Left renal cortex interstitium (tissue), 4 donors: ENCODE data around the gene MCUR1. TPM values are rescaled to one million over a fixed set of nuclear protein-coding genes. Genes with fewer than 3 reads are reported as not detected.
A peak's percentile ranks its signal among the peaks of the same experiment; 100 is the strongest.
"Not testable (repeated sequence)": the region's sequence is repeated elsewhere in the genome, so short reads cannot be mapped to it uniquely, and the experiment has no call there.

ENCODE experiments used
- DNase-seq, 4 donors: peaks; one replicate each; pipeline ENCODE4 v3.0.0-alpha.2; 2013; ENCODE audit warnings: low read depth in 4 of 4, low spot score in 2 of 4, missing footprints in 1 of 4
- polyA plus RNA-seq, 4 donors: library from polyadenylated mRNA; unstranded; fragments of 120-200 nt; gene quantifications; one replicate each; pipeline ENCODE4 v1.2.1, GENCODE V29; 2013; ENCODE audit not compliant: insufficient read length in 4 of 4

MCUR1 gene
- polyA plus RNA-seq, 4 donors: 49.2 to 62.2 (median 54.1) TPM

DNA sequence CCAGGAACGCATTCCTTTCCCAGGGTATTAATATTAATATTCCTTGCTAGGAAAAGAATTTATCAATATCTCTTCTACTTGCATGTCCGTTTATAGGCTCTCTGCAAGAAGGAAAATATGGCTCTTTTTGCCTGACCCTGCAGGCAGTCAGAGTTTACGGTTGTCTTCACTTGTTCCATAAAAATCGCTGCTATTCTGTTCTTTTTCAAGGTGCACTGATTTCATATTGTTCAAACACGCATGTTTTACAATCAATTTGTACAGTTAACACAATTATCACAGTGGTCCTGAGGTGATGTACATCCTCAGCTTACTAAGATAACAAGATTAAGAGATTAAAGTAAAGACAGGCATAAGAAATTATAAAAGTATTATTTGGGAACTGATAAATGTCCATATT lies 15.1 kb upstream of the MCUR1 start:
- DNase-seq: not testable (repeated sequence)

DNA sequence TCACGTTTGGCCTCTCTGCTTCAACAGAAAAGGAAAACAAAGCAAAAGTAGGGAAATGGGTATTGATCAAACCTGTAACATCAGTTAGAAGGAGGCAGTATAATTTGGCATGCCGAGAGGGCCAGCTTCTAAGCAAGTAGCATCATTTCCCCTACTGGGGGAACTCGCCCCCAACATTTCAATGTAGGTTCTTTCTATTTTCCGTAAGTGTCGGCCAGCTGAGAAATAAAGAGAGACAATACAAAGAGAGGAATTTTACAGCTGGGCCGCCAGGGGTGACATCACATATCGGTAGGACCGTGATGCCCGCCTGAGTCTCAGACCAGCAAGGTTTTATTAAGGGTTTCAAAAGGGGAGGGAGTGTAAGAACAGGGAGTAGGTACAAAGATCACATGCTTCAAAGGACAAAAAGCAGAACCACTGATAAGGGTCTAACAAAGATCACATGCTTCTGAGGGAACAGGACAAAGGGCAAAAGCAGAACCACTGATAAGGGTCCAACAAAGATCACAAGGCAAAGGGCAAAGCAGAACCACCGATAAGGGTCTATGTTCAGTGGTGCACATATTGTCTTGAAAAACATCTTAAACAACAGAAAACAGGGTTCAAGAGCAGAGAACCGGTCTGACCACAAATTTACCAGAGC lies 14.4 kb upstream of the MCUR1 start:
- not testable (repeated sequence) for DNase-seq

DNA sequence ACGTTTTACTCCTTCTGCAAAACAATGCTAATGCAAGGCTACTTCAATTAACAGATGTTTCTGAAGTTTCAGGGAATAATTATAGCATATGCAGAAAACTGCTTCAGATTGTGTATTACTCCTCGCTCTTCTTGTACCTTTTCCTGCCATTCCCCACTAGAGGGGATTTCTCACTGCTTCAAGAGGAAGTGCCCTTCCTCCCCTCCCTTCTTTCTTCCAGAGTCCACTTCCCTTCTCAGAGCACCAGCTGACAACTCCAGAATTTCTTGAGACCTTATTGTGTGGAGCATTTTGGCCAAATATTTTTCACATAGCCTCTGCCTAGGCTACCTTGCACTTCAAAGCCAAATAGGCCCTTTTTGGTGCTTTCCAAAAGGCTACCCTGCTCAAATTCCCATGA lies 12.7 kb upstream of the MCUR1 start:
- DNase-seq: no peak

DNA sequence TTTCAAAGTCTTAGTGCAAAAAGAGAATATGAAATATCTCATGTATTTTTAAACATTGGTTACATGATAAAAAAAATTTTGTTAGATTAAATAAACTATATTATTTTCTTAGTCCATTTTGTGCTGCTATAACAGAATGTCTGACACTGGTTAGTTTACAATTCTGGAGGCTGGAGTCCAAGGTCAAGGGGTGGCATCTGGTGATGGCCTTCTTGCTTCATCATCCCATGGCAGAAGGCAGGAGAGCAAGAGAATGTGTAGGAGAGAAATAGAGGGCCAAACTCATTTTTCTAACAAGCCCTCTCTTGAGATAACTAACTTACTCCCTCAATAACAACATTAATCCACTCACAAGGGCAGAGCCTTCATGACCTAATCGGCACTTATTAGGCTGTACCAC lies 11.5 kb upstream of the MCUR1 start:
- DNase-seq: no peak

DNA sequence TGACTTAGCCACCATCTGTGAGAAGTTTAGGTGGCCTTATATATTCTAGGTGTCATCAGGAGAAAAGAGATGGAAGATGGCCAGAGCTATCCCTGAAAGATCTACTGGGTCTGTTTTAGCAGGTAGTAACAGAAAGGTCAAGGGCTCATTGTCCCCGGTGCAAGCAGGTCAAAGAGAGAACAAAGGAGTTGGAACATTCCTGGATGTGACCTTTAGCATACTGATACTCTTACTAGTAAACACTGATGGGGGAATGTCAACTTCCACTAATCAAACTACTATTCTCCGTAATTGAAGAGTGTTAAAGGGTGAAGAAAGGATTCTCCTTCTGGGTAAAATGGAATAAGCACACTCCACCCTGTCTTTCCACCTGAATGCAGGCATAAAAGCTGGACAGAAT lies 4.0 kb upstream of the MCUR1 start:
- DNase-seq: no peak

DNA sequence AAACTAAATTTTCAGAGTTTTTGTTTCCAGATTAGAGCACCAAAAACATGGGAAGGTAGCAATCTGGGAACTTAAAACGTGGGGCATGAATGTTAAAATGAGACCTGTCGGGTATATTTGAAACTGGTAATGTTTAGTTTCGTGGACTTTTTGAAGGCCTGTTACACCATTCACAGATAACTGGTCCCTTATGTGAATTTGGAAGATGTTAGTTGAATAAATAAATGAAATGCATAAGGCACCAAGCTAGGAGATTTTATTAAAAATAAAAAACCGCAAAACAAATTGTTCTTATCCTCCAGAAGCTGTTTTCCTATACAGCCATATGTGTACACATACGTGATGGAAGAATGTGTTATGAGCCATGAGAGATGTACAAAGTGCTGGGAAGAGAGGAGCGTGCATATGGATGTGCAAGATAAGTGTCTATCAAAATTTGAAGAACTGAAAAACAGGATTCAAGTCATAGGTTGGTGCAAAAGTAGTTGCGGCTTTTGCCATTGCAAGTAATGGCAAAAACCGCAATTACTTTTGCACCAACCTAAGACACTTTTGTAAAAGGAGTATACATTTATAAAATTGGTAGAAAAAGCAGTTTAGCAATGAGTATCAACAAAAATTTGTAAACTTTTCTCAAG lies 700 bp upstream of the MCUR1 start:
- DNase-seq: peak in 1 of 4 donors; percentile 11

DNA sequence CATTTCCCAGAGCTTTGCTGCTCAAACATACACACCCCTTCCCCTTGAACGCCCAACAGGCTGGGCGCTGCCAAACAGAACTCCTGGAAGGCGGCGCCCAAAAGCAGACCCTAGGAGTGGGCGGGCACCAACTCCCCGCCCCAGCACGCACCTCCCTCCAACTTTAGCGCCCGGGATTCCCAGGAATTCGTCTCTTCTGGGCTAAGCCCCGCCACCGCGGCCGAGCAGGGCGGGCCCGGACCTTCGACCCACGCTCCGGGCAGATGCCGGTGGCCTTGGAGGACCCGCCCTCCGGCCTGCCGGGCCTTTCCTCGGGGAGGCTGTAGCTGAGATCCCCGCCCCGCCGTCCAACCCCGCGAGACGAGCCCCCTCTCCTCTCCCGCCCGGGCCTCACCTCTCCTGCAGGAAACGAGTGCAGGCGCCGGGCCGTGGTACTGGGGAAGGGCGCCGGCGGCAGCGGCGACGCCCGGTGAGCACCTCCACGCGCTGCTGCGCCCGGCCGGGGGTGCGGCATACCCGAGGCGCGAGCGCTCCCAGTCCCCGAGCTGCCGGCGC lies 659 bp downstream of the MCUR1 start:
- DNase-seq: peak; percentile 55 to 73 (median 64)

DNA sequence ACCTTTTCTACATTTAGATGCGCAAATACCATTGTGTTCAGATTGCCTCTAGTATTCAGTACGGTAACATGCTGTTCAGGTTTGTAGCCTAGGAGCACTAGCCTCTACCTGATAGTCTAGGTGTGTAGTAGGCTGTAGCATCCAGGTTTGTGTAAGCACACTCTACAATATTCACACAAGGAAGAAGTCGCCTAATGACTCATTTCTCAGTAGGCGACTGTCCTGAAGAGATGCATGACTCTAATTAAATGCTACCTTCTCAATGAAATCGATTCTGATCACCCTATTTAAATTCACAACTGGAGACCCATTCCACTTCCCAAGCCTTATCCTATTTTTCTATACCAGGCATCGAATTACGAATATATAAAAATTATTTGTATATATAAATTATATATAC lies 1.3 kb downstream of the MCUR1 start:
- no peak for DNase-seq

DNA sequence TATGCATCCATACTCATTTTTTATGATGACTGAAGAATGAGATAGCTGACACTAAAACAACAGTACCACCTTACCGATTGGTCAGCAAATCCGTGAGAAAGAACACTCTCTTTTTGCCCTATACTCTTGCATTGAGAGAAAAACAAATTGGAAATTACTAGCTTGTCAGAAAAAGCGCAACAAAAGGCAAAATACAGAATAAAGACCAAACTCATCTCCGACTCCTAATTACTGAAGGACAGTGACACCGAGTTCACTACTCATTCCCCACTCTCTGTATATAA lies 2.1 kb downstream of the MCUR1 start:
- no peak for DNase-seq

DNA sequence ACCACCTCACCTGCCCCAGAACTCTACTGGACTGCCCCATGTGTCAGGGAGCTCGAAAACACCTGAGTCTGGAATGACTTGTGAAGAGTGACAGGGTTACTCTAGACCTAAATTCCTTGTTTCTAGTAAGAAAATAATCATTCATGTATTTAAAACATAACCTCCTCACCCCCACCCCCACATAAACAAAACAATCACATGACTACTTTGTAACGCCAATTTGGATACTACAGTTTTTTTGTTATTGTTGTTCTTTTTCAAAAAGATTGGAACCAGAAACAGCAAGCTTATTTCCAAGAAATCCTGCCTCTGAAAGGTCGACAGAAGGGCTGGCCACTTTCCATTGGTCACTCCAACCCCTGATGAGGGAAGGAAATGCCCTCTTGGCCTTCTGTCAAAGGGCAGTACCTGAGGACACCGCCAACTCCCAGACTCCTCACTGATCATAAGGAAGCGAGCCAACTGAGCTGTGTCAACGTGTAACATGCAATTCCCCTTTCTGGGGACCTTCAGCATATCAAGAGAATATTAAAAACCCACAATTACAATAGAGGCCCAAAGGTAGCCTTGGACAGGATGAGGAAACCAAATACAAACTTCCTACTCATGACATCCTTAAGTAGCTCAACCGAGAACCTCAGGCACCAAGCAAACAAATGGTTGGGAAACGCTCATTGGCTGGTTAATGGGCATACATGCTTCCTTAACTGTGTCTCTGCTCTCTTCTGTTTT lies 2.6 kb downstream of the MCUR1 start:
- DNase-seq: no peak

DNA sequence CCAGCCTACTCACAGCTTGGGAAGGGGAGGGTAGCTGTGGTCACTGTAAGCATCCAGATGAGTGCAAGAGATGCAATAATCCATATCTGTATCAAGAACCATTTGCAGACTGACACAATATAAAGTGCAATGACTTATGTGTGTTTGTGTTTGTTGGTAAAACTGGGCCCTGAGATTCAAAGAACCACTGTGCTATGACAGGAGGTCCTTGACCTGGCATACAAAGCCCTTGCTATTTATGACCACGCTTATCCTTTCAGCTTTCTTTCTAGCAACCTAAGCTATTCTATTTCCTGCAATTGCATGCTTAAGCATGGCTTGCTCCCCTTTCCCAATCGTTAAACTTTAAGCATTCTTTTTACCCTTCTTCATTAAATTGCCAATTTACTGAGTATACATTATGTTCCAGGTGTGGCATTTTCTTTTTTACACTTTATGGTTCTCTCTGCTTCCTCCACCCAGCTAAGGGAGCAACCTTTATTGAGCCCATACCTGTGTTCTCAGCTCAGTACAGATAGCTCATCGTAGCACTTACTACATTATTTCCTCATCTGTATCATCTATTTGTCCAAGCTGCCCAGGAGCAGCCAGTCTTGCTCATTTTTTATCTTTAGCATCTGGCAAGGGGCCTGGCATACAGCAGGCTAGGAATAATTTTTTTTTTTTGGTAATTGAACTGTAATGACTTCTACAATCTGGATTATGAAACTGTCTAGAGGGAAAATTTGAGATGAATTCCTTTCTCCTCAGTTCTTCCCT lies 3.5 kb downstream of the MCUR1 start:
- DNase-seq: no peak

DNA sequence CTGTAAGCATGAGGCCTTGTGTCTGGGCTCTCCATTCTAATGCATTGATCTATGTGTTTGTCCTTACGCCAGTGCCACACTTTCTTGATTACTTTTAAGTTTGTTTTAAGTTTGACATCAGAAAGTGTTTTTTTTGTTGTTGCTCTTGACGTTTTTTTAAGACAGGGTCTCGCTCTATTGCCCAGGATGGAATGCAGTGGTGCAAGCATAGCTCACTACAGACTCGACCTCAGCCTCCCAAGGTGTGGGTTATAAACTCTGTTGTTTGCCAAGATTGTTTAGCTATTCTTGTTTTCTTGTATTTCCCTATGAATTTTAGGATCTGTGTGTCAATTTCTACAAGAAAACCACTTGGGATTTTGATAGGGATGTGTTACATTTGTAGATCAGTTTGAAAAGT lies 5.6 kb downstream of the MCUR1 start:
- no peak for DNase-seq

DNA sequence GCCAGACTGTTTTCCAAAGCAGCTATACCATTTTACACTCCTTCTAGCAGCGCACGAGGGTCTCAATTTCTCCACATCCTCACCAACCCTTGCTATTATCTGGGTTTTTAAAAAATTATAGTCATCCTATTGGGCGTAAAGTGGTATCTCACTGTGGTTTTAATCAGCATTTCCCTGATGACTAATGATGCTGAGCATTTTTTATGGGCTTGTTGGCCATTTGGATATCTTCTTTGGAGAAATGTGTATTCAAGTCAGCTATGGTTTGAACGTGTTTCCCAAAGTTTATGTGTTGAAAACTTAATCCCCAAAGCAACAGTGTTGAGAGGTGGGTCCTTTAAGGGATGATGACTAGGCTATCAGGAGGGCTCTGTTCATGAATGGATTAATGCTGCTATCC lies 6.7 kb downstream of the MCUR1 start:
- no peak for DNase-seq

DNA sequence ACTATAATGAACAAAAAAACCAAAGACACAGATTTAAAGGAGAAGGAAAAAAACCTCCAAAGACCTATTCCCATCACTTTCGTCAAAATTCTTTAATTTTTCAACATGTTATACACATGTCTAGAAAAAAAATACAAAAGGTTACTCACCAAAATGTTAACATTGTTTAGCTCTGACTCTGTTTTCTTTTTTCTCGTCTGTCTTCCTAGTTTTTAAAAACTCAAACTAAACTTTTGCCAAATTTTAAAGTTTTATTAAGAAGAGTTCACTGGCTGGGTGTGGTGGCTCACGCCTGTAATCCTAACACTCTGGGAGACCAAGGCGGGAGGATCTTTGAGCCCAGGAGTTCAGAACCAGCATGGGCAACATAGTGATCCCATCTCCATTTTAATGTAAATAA lies 10.8 kb downstream of the MCUR1 start:
- no peak for DNase-seq

DNA sequence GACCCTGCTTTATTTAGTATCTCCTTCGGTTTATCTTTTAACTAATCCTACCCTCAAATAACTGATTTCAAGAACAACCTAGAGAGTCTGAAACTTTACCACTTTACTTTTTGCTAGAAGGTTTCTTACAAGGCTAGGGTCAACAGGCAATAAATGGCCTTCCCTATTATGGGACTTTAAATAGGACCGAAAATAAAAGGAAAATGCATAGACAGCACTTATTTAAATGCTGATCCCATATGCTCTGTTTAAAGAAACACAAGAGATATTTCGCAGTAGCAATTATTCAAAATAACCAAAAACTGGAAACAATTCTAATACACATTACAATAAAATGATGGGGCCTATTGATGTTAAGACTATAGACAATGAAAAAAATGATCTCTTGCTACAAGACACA lies 13.7 kb downstream of the MCUR1 start:
- DNase-seq: no peak

DNA sequence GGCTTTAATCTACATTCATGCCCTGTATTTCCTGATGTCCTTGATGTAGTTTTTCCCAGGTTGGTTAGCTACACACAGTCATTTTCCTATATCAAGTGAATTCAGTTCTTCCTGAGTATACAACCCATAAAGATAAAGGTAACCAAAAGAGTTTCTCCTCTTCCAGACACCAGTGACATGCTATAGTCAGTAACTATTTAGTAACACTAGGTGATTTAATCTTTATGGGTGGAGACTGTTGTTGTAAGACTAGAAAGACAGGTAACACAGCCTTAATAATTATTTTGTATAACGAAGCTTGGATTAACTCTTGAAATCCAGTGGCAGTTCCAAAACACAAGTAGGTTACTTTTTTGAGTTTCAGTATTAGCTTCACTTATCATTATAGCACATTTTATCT lies 17.6 kb downstream of the MCUR1 start:
- DNase-seq: no peak

DNA sequence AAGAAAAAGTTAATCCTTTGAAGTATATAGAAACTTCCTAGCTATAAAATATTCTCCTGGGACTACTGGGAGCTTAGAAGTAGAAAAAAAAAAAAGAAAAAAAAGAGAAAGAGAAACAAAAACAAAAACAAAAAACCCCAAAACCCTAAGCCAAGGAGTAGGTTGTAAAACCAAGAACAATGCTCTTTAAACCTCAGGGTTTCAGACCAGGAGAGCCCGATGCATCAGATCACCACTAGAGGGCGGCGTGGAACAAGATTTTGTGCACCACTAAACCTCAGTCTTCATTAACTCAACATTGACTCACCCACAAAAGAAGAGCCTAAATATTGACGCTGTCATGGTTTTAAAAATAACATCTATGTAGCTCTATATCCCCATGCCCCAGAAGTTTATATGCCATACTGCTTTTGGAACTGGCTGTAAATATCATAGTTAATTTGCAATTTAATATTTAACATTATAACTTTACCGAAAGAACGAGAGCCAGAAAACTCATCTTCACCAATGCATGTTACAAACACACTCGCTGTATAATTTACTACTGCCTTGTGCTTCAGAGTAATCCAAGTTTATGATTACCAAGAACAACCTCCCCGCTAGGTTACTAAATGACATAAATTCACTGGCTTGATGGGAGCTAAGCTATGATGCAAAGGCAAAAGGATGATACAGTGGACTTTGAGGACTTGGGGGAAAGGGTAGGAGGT lies 19.2 kb downstream of the MCUR1 start:
- peak; percentile 19 to 80 (median 56) for DNase-seq

DNA sequence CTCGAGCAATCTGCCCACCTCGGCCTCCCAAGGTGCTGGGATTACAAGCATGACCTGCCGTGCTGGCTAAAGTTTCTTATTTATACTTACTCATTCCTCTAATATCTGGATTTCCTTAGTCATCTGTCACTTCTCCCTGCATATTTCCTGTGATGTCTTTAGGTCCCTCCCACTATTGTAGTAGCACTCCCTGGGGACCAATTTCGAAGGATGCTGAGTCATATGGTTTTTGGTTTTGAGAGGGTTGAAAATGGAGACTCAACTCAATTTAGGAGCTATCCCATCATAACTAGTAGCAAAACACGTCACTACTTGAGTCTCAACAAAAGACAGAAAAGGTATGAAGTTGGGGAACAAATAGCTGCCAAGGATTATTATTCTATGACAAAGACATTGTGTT lies 20.2 kb downstream of the MCUR1 start:
- no peak for DNase-seq

DNA sequence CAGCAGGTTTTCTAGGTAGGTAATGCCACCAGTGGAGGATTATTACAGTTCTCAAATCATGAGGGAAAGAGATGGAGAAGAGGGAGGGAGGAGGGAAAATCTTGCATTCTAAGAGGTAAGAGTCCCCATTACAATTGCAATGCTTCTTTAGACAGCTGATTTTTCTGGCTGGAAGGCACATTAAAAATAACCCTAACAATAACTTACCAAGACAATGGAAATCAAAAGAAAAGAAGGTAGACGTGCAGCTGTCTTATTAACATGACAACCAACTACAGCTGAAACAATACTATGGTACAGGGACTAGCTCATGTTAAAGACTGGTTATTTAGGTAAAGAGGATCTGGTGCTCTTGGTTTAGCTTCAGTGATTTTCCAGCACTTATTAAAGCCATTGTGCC lies 24.6 kb downstream of the MCUR1 start:
- no peak for DNase-seq

DNA sequence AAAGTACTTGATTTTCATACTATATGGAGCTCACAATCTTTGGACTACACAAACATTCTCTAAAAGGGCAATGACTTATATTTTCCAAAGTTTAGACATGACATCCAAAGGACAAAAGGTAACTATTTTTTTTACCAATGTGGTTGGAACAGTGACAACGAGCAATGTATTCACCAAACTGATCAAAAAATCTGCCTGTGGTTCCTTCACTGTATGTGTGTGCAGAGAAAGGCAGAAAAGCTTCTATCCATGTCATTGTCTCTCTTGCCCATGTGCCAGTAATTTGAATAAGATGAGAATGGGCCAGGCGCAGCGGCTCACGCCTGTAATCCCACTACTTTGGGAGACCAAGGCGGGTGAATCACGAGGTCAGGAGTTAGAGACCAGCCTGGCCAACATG lies 25.5 kb downstream of the MCUR1 start:
- DNase-seq: no peak

DNA sequence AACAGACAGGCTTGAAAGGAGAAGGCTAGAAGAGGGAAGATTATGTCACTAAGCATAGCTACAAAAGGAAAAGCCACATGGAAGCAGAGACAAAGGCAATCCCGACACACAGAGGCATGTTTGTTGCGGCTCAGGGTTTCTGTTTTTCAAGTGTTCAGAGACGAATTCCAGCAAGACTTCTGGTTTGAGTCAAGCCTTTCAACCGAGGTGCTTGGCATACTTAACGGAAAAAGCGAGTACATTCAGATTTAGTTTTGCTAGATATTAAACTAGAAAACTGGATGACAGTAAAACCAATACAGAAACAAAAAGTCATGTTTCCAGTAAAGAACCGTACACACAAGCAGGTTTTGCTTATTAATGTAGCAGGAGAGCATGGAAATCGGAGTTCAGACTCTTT lies 27.2 kb downstream of the MCUR1 start:
- DNase-seq: no peak
